Measurements from ENCODE around the gene OR8G5.

The OR8G5 gene

GRCh38 chr11:124294687-124295086 lies 38.5 kb downstream of the OR8G5 start:
- DNase-seq = no peak

GRCh38 chr11:124296016-124296415 lies 39.8 kb downstream of the OR8G5 start:
- DNase-seq = no peak

GRCh38 chr11:124297921-124298320 lies 41.7 kb downstream of the OR8G5 start:
- no peak for DNase-seq

DNA sequence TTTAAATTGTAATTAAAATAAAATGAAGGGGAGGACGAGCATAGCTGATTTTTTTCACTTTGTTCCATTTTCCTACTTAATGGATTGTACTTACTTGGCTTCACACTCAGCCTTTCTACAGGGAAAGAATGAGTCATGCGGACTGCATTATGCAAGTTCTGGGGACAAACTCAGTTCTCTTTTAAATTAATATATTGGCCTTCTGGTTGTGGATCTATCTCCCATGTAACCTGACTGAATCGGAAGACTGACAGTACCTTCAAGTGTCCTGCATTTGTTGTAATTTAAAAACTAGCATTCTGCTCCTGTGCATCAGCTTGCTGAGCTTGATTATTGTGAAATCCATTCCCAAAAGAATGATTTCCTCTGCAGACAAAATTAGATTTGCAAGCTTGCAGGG lies 45.4 kb downstream of the OR8G5 start:
- DNase-seq = no peak

GRCh38 chr11:124302347-124303125 lies 46.4 kb downstream of the OR8G5 start:
- no peak for DNase-seq

- no peak for DNase-seq
These were observed 50.9 kb downstream of the OR8G5 start for GRCh38 chr11:124307093-124307492.

DNA sequence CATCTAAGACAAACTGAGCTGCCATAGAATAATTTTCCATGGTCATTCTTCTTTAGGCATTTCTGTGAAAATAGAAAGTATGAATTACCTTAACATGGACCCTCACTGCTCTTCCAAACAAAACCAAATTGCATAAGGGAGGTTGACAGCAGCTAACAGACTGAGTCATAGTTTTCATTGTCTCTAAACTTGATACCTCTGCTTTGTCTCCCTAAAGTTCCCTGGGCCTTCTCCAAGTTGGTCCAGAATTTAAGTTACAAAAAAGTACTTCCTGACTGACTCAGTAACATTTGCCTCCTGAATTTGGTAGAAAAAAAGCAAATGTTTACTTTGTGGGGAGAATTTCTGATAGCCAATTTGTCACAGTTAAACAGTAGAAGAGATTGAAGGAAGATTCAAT lies 54.5 kb downstream of the OR8G5 start:
- DNase-seq = no peak

DNA sequence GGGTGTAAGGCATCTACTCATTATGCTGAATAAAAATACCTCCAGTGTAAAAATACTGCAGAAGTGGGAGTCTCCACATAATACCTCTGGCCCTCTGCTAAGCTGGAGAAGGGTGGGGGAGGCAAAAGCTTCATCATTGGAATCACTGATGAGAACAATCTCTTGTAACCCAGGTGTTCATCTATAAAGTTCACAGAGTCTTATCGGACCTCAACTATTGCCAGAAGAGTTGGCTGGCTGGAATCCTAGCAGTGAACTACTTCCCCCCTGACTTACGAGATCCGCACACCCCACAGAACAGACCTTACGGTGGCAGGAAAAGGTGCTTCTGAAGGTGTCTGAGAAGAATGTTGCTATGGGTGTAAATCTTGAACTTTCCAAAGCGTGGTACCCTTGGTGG lies 55.1 kb downstream of the OR8G5 start:
- no peak for DNase-seq

DNA sequence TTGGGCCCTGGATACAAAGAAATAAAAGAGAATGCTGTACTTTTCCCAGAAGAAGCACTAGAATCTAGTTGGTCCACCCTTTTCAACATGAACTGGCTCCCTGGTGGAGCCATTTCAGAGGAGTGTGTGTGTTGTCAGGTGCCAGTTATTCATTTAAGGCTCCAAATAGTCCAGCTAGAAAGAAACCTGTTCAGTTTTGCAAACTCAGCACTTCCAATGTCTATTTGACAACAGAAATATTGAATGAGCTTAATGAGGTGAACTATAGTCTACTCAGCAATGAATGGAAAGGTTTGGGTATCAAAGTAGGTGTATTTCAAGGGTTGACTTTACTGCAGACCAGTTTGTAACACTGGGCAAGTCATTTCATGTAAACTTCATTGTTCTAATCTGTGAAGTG lies 55.5 kb downstream of the OR8G5 start:
- no peak for DNase-seq

- DNase-seq = no peak
These were observed 57.0 kb downstream of the OR8G5 start for GRCh38 chr11:124313131-124313530.

GRCh38 chr11:124313849-124314248 lies 57.7 kb downstream of the OR8G5 start, which contains the start of gene OR8D1:
OR8D1 (minus strand) TSS chr11:124313949; CDS start chr11:124310766, 3,183 bp downstream.
- DNase-seq = no peak

GRCh38 chr11:124315052-124315451 lies 58.9 kb downstream of the OR8G5 start:
- no peak for DNase-seq
